IPS-18c (cell line): ENCODE data around the gene ASIC2.

ENCODE experiments used
- H3K4me3 ChIP-seq: 2 replicates; pipeline ENCODE4 v1.7.0; 2013; ENCODE audit warnings: low read depth, mild to moderate bottlenecking, low read length, moderate library complexity; ENCODE audit not compliant: insufficient read depth
- H3K9me3 ChIP-seq: one replicate; pipeline ENCODE4 v1.6.1; 2013; ENCODE audit warnings: mild to moderate bottlenecking, low read length, moderate library complexity; ENCODE audit not compliant: control insufficient read depth, insufficient read depth

The ASIC2 gene

GRCh38 chr17:33084755-33085154 lies 208.3 kb downstream of the ASIC2 start:
- H3K4me3 ChIP-seq: no peak overlapping the region

GRCh38 chr17:33082529-33083173 lies 210.4 kb downstream of the ASIC2 start:
- no peak overlapping the region for H3K4me3 ChIP-seq

More at GRCh38 chr17:33084755-33085154, 208.3 kb downstream of the ASIC2 start:
- no peaks in the 10 kb centered on the region for H3K9me3 ChIP-seq

DNA sequence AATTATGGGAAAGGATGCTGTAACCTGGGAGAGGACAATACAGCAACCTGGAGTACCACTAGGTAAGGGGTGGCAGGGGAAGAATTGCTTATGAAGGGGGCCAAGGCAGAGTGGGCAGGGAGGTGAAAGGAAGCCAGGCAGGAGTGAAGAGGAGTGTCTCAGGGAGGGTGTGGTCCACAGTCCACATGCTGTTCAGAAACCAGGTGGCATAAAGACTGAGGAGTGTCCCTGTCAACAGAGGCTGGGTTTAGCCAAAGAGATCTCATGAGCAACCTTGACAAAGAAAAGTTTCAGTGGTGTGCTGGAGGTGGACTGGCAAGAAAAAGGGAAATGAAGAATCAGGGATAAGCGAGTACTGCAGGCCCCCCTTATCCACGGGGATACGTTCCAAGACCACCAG lies 213.0 kb downstream of the ASIC2 start:
- no peaks in the 10 kb centered on the region for H3K9me3 ChIP-seq

More at GRCh38 chr17:33082529-33083173, 210.4 kb downstream of the ASIC2 start:
- H3K9me3 ChIP-seq: no peaks in the 10 kb centered on the region

GRCh38 chr17:33079201-33079600 lies 213.9 kb downstream of the ASIC2 start:
- H3K9me3 ChIP-seq: no peaks in the 10 kb centered on the region

More for the DNA sequence above, 213.0 kb downstream of the ASIC2 start:
- no peak overlapping the region for H3K4me3 ChIP-seq

GRCh38 chr17:33076979-33077378 lies 216.1 kb downstream of the ASIC2 start:
- Histone ChIP-seq H3K9me3 (no peaks in the 10 kb centered on the region), H3K4me3 (no peak overlapping the region)

More at GRCh38 chr17:33079201-33079600, 213.9 kb downstream of the ASIC2 start:
- no peak overlapping the region for H3K4me3 ChIP-seq

DNA sequence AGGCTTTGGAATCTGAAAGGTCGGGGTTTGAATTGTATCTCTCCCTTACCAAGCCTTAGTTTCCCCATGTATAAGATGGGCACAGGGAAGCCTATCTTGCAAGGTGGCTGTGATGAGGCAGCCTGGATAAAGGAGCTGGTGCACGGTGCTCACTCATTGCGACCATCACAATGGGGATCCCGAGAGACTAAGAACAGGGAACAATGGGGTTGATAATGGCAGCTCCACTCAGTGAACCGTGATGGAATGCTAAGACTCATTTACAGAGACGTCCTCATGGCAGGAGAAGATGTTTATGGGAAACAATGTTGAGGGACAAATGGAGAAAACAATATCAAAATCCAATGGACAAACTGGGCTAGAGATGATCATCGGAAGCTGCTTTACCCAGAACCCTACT lies 219.7 kb downstream of the ASIC2 start:
- Histone ChIP-seq H3K9me3 (no peaks in the 10 kb centered on the region), H3K4me3 (no peak overlapping the region)

DNA sequence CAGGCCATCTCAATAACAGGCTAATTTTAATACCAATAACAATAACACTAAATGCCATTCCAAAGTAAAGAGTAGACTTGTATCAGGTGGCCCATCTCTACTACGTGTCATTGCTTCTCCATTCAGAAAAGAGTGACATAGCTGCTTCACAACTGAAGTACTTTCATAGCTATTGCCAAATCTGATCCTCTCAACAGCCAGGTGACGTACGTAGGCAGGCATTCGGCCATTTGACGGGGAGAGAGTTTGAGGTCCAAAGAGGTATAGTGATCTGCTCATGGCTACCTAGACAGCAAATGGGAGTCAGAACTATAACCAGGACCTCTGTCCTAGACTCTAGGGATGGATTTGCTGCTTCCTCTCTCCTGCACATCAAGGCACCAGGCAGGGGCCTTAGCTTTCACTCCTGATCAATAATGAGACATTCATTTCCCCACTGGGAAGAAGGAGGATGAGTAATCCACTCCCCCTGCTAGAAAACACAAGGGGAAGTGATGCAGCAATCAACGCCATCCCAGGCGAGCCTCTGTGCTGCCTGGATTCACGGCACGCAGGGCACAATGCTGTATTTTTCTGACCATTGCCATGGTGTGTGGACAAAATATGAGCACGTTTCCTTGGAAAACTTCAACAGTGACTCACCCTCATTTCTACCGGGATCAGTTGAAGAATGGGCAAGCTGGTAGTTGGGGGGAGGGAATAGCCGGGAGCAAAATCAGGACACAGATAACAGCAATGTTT lies 220.5 kb downstream of the ASIC2 start:
- H3K9me3 ChIP-seq: no peaks in the 10 kb centered on the region
- no peak overlapping the region for H3K4me3 ChIP-seq

- H3K4me3 ChIP-seq: no peak overlapping the region
- H3K9me3 ChIP-seq: no peaks in the 10 kb centered on the region
Measured at GRCh38 chr17:33071656-33072055, 221.4 kb downstream of the ASIC2 start.

- H3K4me3 ChIP-seq: no peak overlapping the region
Measured at GRCh38 chr17:33057564-33057963, 235.5 kb downstream of the ASIC2 start.

GRCh38 chr17:33056399-33057146 lies 236.5 kb downstream of the ASIC2 start:
- Histone ChIP-seq H3K4me3 (no peak overlapping the region), H3K9me3 (no peaks in the 10 kb centered on the region)

More at GRCh38 chr17:33057564-33057963, 235.5 kb downstream of the ASIC2 start:
- no peaks in the 10 kb centered on the region for H3K9me3 ChIP-seq

DNA sequence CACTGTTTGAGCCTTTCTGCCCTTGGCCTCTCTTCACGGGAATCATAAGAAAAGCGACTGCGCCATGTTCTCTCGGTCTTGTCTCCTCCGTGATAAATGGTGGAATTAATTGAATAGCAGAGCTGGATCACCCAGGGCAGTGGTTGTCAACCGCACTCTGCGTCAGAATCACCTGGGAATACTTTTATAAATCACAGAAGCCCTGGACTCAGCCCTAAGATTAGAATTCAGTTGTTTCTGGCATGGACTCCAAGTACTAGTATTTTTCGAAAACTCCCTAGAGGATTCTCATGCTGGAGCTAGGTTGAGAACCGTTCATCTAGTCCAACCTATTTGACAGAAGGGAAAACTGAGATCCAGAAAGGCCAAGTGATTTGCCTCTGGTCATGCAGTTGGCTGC lies 237.3 kb downstream of the ASIC2 start:
- Histone ChIP-seq H3K9me3 (no peaks in the 10 kb centered on the region), H3K4me3 (no peak overlapping the region)

GRCh38 chr17:33055171-33055611 lies 237.9 kb downstream of the ASIC2 start:
- Histone ChIP-seq H3K9me3 (no peaks in the 10 kb centered on the region), H3K4me3 (no peak overlapping the region)

DNA sequence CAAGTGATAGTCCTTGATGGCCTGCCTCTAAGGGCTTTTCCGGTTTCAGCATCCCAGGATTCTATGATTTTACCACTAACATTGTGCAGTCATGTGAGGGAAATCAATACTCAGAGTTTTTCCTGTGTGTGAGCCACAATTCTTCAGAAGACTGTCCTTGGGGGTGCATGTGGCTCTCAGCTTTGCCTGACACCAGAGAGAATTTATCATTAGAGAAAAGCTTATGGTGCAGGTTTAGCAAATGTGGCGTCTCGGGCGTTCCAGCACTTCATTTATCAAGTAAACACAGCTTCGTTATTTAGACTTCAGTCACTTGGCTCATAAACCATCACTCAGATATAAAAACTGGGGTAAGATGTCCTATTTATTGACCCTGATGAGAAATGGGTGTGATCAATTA lies 238.7 kb downstream of the ASIC2 start:
- Histone ChIP-seq H3K4me3 (no peak overlapping the region), H3K9me3 (no peaks in the 10 kb centered on the region)

- Histone ChIP-seq H3K9me3 (no peaks in the 10 kb centered on the region), H3K4me3 (no peak overlapping the region)
Measured at GRCh38 chr17:33053676-33054075, 239.4 kb downstream of the ASIC2 start.

DNA sequence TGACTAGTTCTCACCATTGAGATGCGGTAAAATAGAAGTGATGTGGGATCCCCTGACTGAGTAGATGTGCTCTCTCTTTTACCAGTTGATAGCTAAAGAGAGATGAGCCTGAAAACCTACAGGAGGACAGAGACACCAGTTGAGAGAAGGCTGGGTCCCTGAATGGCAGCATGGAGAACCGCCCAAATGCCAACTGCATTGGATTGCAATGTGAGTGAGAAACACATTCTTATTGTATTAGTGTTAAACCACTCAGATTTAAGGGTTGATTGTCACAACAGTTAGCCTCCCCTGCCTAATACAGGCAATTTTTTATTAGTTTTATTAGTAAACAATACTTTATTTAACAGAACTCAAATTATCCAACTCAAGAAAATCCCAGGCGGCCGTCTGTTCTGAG lies 240.2 kb downstream of the ASIC2 start:
- H3K4me3 ChIP-seq: no peak overlapping the region
- no peaks in the 10 kb centered on the region for H3K9me3 ChIP-seq

- H3K4me3 ChIP-seq: no peak overlapping the region
Measured at GRCh38 chr17:33050611-33051140, 242.4 kb downstream of the ASIC2 start.

DNA sequence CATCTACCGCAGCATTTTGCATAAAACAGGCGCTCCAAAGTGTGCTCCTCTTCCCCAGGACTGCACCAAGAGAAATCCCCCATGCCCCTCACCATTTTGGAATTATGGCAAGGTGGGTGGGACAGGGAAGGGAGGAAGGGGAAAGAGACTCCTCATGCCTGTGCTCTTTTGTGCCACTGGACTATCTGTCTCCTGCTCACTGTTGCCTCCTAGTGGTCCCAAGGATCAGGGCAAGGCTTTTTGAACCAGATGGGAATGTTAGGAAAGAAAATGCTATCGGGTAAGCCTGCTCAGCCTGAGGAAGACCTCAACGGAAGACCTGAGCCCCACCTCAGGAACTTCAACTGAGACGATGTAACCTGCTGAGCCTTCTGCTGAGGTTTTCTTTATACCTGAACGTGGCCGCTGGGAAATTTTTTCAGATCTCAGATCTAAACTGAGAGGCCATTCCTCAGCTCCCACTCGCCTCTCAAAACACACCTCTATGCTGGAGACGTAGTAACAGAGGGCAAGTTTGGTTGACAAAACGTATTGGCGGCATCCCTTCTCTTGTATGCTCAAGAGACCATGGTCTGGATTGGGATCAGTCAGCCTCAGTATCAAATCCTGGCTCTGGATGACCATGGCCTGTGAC lies 243.2 kb downstream of the ASIC2 start:
- Histone ChIP-seq H3K4me3 (no peak overlapping the region), H3K9me3 (no peaks in the 10 kb centered on the region)

More at GRCh38 chr17:33050611-33051140, 242.4 kb downstream of the ASIC2 start:
- H3K9me3 ChIP-seq: no peaks in the 10 kb centered on the region
